ENCODE data around the gene KCNAB2. TPM values are rescaled to one million over a fixed set of nuclear protein-coding genes. Genes with fewer than 3 reads are reported as not detected.

The KCNAB2 gene
- polyA plus RNA-seq, 3 donors, result 3.0 to 11.4 (median 8.1) TPM

GRCh38 chr1:6110326-6110725, 64.6 kb downstream of the KCNAB2 start:
- H3K27ac ChIP-seq (ENCODE audit: low read depth, low read length), result no peak overlapping the region
- WGBS, 3 donors, result 68 to 84% (median 79%) methylated on average over 15 of the region's 15 CpGs

- no peak overlapping the region for H3K27ac ChIP-seq (ENCODE audit: low read depth, low read length)
- 75 to 86% (median 84%) methylated on average over 24 of the region's 24 CpGs for WGBS, 3 donors
These were observed 65.9 kb downstream of the KCNAB2 start for GRCh38 chr1:6111571-6111970.

- no peak overlapping the region for H3K27ac ChIP-seq (ENCODE audit: low read depth, low read length)
- WGBS, 3 donors, result 76% methylated on average over 13 of the region's 13 CpGs
These were observed 66.5 kb downstream of the KCNAB2 start for GRCh38 chr1:6111991-6112689.

GRCh38 chr1:6112690-6113005, 67.0 kb downstream of the KCNAB2 start:
- 49 to 87% (median 68%) methylated on average over 5 of the region's 5 CpGs for WGBS, 3 donors

GRCh38 chr1:6113116-6113515, 67.4 kb downstream of the KCNAB2 start:
- H3K27ac ChIP-seq (ENCODE audit: low read depth, low read length), result no peak overlapping the region
- WGBS, 3 donors, result 46 to 68% (median 58%) methylated on average over 10 of the region's 10 CpGs

More at GRCh38 chr1:6112690-6113005, 67.0 kb downstream of the KCNAB2 start:
- H3K27ac ChIP-seq (ENCODE audit: low read depth, low read length), result no peak overlapping the region

- no peak overlapping the region for H3K27ac ChIP-seq (ENCODE audit: low read depth, low read length)
- WGBS, 3 donors, result 85 to 91% (median 88%) methylated on average over 14 of the region's 14 CpGs
These were observed 68.1 kb downstream of the KCNAB2 start for GRCh38 chr1:6113745-6114144.

GRCh38 chr1:6116137-6116536, 70.4 kb downstream of the KCNAB2 start:
- WGBS, 3 donors, result 50 to 69% (median 61%) methylated on average over 1 of the region's 1 CpG
- no peak overlapping the region for H3K27ac ChIP-seq (ENCODE audit: low read depth, low read length)

GRCh38 chr1:6117064-6117463, 71.4 kb downstream of the KCNAB2 start:
- no peak overlapping the region for H3K27ac ChIP-seq (ENCODE audit: low read depth, low read length)
- 82 to 95% (median 93%) methylated on average over 2 of the region's 2 CpGs for WGBS, 3 donors

GRCh38 chr1:6117624-6118023, 71.9 kb downstream of the KCNAB2 start:
- H3K27ac ChIP-seq (ENCODE audit: low read depth, low read length), result no peak overlapping the region

GRCh38 chr1:6118415-6118814, 72.7 kb downstream of the KCNAB2 start:
- WGBS, 3 donors, result 71 to 82% (median 73%) methylated on average over 3 of the region's 3 CpGs
- no peak overlapping the region for H3K27ac ChIP-seq (ENCODE audit: low read depth, low read length)

- no peak overlapping the region for H3K27ac ChIP-seq (ENCODE audit: low read depth, low read length)
- WGBS, 3 donors, result 80 to 90% (median 90%) methylated on average over 16 to 18 of the region's 18 CpGs
These were observed 75.3 kb downstream of the KCNAB2 start for GRCh38 chr1:6121021-6121421.

- 90 to 93% (median 91%) methylated on average over 17 of the region's 17 CpGs for WGBS, 3 donors
- H3K27ac ChIP-seq (ENCODE audit: low read depth, low read length), result no peak overlapping the region
These were observed 76.1 kb downstream of the KCNAB2 start for GRCh38 chr1:6121651-6122370.

GRCh38 chr1:6123083-6123482, 77.4 kb downstream of the KCNAB2 start:
- no peak overlapping the region for H3K27ac ChIP-seq (ENCODE audit: low read depth, low read length)
- 47 to 79% (median 49%) methylated on average over 7 of the region's 7 CpGs for WGBS, 3 donors

- no peak overlapping the region for H3K27ac ChIP-seq (ENCODE audit: low read depth, low read length)
- 68 to 72% (median 69%) methylated on average over 10 of the region's 10 CpGs for WGBS, 3 donors
These were observed 78.1 kb downstream of the KCNAB2 start for GRCh38 chr1:6123816-6124215.

GRCh38 chr1:6124341-6124740, 78.7 kb downstream of the KCNAB2 start:
- WGBS, 3 donors, result 83 to 89% (median 85%) methylated on average over 11 to 12 of the region's 12 CpGs
- H3K27ac ChIP-seq (ENCODE audit: low read depth, low read length), result no peak overlapping the region

GRCh38 chr1:6124746-6125365, 79.2 kb downstream of the KCNAB2 start:
- WGBS, 3 donors, result 82 to 91% (median 87%) methylated on average over 19 to 21 of the region's 21 CpGs
- H3K27ac ChIP-seq (ENCODE audit: low read depth, low read length), result no peak overlapping the region

- 60 to 82% (median 81%) methylated on average over 15 of the region's 15 CpGs for whole genome bisulfite sequencing, 3 donors
- H3K27ac ChIP-seq (ENCODE audit: low read depth, low read length), result no peak overlapping the region
These were observed 79.7 kb downstream of the KCNAB2 start for GRCh38 chr1:6125366-6125765.

GRCh38 chr1:6126028-6126427, 80.3 kb downstream of the KCNAB2 start:
- 70 to 83% (median 77%) methylated on average over 9 to 13 of the region's 13 CpGs for WGBS, 3 donors
- no peak overlapping the region for H3K27ac ChIP-seq (ENCODE audit: low read depth, low read length)

GRCh38 chr1:6126521-6127067, 80.9 kb downstream of the KCNAB2 start:
- WGBS, 3 donors, result 77 to 93% (median 89%) methylated on average over 15 to 16 of the region's 16 CpGs
- no peak overlapping the region for H3K27ac ChIP-seq (ENCODE audit: low read depth, low read length)

Measured in adipose tissue (tissue), 3 donors.